B cell (primary cell): Measurements from ENCODE around the gene RAP2C. TPM values are rescaled to one million over a fixed set of nuclear protein-coding genes. Genes with fewer than 3 reads are reported as not detected.

Experiments
- ATAC-seq: fragments of 200-7000 bp; cut with Tn5 transposase; one replicate; pipeline ENCODE4 v1.10.0; 2021; ENCODE audit warnings: low read depth, mild to moderate bottlenecking, moderate number of reproducible peaks, moderate library complexity
- CTCF ChIA-PET: fragments of 350-600 bp; sonication (Branson Sonifier 250); formaldehyde crosslinking; loops from one replicate; lab custom pipeline; 2021; ENCODE audit warnings: antibody characterized with exemption, inconsistent platforms; lab: Charles Lee
- POLR2A ChIA-PET: fragments of 350-600 bp; sonication (Branson Sonifier 250); formaldehyde crosslinking; loops from one replicate; lab custom pipeline; 2021; ENCODE audit warnings: antibody characterized with exemption; lab: Charles Lee
- DNase-seq: peaks from one replicate; pipeline ENCODE4 v3.0.0; 2013
- H2AFZ ChIP-seq: 2 replicates; pipeline ENCODE4 v1.6.1; 2012; ENCODE audit warnings: mild to moderate bottlenecking, low read depth, low read length; ENCODE audit not compliant: insufficient read depth, poor library complexity, severe bottlenecking
- H3K27ac ChIP-seq, 2 donors: 1 replicate in 1 of 2; 2 replicates in 1 of 2; pipeline ENCODE4 v1.5.1; 2012 to 2013; ENCODE audit warnings: low read length in 2 of 2, mild to moderate bottlenecking in 2 of 2, moderate library complexity in 1 of 2
- H3K27me3 ChIP-seq, 4 experiments: fragments of 200-600 bp in 1 of 4; sonication (generic) in 1 of 4; replicated peaks in 1 of 4; 1 replicate in 2 of 4; 2 replicates in 2 of 4; pipeline versions ENCODE4 v1.6.1 to v1.7.0; 2013 to 2016; ENCODE audit warnings: low read length in 3 of 4, mild to moderate bottlenecking in 2 of 4, mixed read lengths in 1 of 4, moderate library complexity in 1 of 4; ENCODE audit not compliant: insufficient read depth in 4 of 4, control insufficient read depth in 3 of 4; ENCODE audit errors: control extremely low read depth in 1 of 4
- H3K36me3 ChIP-seq, 2 experiments: replicated peaks in 1 of 2; 1 replicate in 1 of 2; 2 replicates in 1 of 2; pipeline versions ENCODE4 v1.6.1 to v1.7.1; 2013; ENCODE audit warnings: low read length in 1 of 2; ENCODE audit not compliant: insufficient read depth in 2 of 2, control insufficient read depth in 1 of 2; ENCODE audit errors: control extremely low read depth in 1 of 2, extremely low read depth in 1 of 2
- H3K4me1 ChIP-seq, 2 donors: fragments of 200-600 bp in 1 of 2; sonication (generic) in 1 of 2; 1 replicate in 1 of 2; 2 replicates in 1 of 2; pipeline versions ENCODE4 v1.5.1 to v1.6.1; 2013 to 2017; ENCODE audit warnings: low read length in 2 of 2; ENCODE audit not compliant: control insufficient read depth in 2 of 2, insufficient read depth in 2 of 2
- H3K4me2 ChIP-seq: replicated peaks from 2 replicates; pipeline ENCODE3; 2012; ENCODE audit warnings: mild to moderate bottlenecking, low read depth, low read length; ENCODE audit not compliant: poor library complexity, severe bottlenecking
- H3K4me3 ChIP-seq, 5 experiments: fragments of 200-600 bp in 1 of 5; sonication (generic) in 1 of 5; 1 replicate in 3 of 5; 2 replicates in 2 of 5; pipeline versions ENCODE4 v1.5.1 to v1.7.0; 2011 to 2016; ENCODE audit warnings: low read length in 4 of 5, mild to moderate bottlenecking in 4 of 5, low read depth in 2 of 5, control low read depth in 1 of 5, moderate library complexity in 1 of 5; ENCODE audit not compliant: insufficient read depth in 1 of 5; ENCODE audit errors: control extremely low read depth in 1 of 5, extremely low read depth in 1 of 5
- H3K79me2 ChIP-seq: fragments of 200-600 bp; sonication (generic); one replicate; pipeline ENCODE4 v1.6.0; 2016; ENCODE audit warnings: low read length; ENCODE audit not compliant: control insufficient read depth, insufficient read depth
- H3K9ac ChIP-seq: fragments of 200-600 bp; sonication (generic); 2 replicates; pipeline ENCODE4 v1.6.1; 2017; ENCODE audit warnings: mild to moderate bottlenecking, low read length, moderate library complexity
- H3K9me3 ChIP-seq, 3 donors: one replicate each; pipeline versions ENCODE4 v1.6.1 to v1.7.1; 2013; ENCODE audit warnings: low read length in 2 of 3; ENCODE audit not compliant: control insufficient read depth in 2 of 3, insufficient read depth in 1 of 3; ENCODE audit errors: control extremely low read depth in 1 of 3
- H4K20me1 ChIP-seq: 2 replicates; pipeline ENCODE4 v1.6.0; 2012; ENCODE audit warnings: mild to moderate bottlenecking, low read length; ENCODE audit not compliant: insufficient read depth, control insufficient read depth, poor library complexity, severe bottlenecking
- H3K27ac Mint-ChIP-seq: one replicate; pipeline ENCODE4 v1.8.0; 2021; ENCODE audit warnings: mixed read lengths
- H3K27me3 Mint-ChIP-seq: one replicate; pipeline ENCODE4 v1.8.0; 2021; ENCODE audit warnings: mixed read lengths
- H3K4me1 Mint-ChIP-seq: one replicate; pipeline ENCODE4 v1.8.0; 2021; ENCODE audit warnings: mixed read lengths
- H3K4me3 Mint-ChIP-seq: one replicate; pipeline ENCODE4 v1.8.0; 2021; ENCODE audit warnings: mixed read lengths
- H3K9me3 Mint-ChIP-seq: one replicate; pipeline ENCODE4 v1.8.0; 2022; ENCODE audit warnings: mixed read lengths; ENCODE audit not compliant: insufficient read depth
- CTCF ChIP-seq: fragments of 200-600 bp; IDR thresholded peaks from one replicate; pipeline ENCODE4 v1.8.0; 2022; ENCODE audit warnings: antibody characterized with exemption, mild to moderate bottlenecking
- EZH2 ChIP-seq: IDR thresholded peaks from 2 replicates; pipeline ENCODE4 v1.6.1; 2012; ENCODE audit warnings: borderline replicate concordance, low read depth, mild to moderate bottlenecking, moderate library complexity, low read length; ENCODE audit not compliant: insufficient read depth, poor library complexity, severe bottlenecking
- WGBS: methylation state at CpG from one replicate; pipeline ENCODE4 v1.1.5; 2013; ENCODE audit warnings: missing lambda C conversion rate; ENCODE audit not compliant: insufficient coverage; 5-methylcytosine and 5-hydroxymethylcytosine counted together
- intact Hi-C: fragments of 100-400 bp; cut with micrococcal nuclease; formaldehyde crosslinking; loops from one replicate; pipeline ENCODE4 v1.10.0; 2022
- polyA plus RNA-seq: library from polyadenylated mRNA; depleted of rRNA; stranded (reverse); fragments of >200 nt; gene quantifications from 2 replicates; pipeline ENCODE4 v1.2.3, GENCODE V29; 2012
- total RNA-seq, 2 donors: library from RNA; stranded (reverse); fragments of 120-200 nt in 1 of 2; gene quantifications; 1 replicate in 1 of 2; 2 replicates in 1 of 2; pipeline versions ENCODE4 v1.2.3 to v1.2.4, GENCODE V29; 2013 to 2022

RAP2C gene
- total and polyA plus RNA-seq, 2 donors (not counting 1 experiment from before 2014, with no cell fraction given), result 23.2 to 46.0 TPM

GRCh38 chrX:132200976-132201375 is 18.3 kb downstream of the RAP2C start:
- no peak overlapping the region for H3K4me3 ChIP-seq
- Mint-ChIP-seq H3K4me3 (no peak overlapping the region), H3K4me1 (no peaks in the 10 kb centered on the region), H3K9me3 (peaks cover 3% of the 10 kb centered on the region), H3K27ac (no peak overlapping the region), H3K27me3 (no peaks in the 10 kb centered on the region)
- ChIA-PET POLR2A (no interaction called here), CTCF (no interaction called here)
- H2AFZ ChIP-seq, result no peak overlapping the region
- no peak overlapping the region for H3K27ac ChIP-seq
- no peaks in the 10 kb centered on the region for H3K27me3 ChIP-seq
- intact Hi-C loops, result no loop called here
- no peak overlapping the region for H3K4me2 ChIP-seq
- H3K4me1 ChIP-seq, result no peaks in the 10 kb centered on the region
- H3K79me2 ChIP-seq, result no peaks in the 10 kb centered on the region
- no peaks in the 10 kb centered on the region for H3K9me3 ChIP-seq
- ATAC-seq, result no peak
- no peak for TF ChIP-seq EZH2
- no peak for TF ChIP-seq CTCF
- no peak for DNase-seq
- peaks cover 0 to 11% of the 10 kb centered on the region in 2 experiments for H3K36me3 ChIP-seq
- no CpG with 5 or more reads among the region's 5 CpGs for WGBS
- peaks cover under 1% of the 10 kb centered on the region for H4K20me1 ChIP-seq
- H3K9ac ChIP-seq, result no peak overlapping the region

GRCh38 chrX:132199941-132200340 is 19.3 kb downstream of the RAP2C start:
- no CpG with 5 or more reads among the region's 6 CpGs for WGBS
- H4K20me1 ChIP-seq, result no peaks in the 10 kb centered on the region
- no peak overlapping the region for H3K27ac Mint-ChIP-seq
- no peak overlapping the region for H3K4me3 Mint-ChIP-seq
- ChIA-PET POLR2A (no interaction called here), CTCF (no interaction called here)
- no peaks in the 10 kb centered on the region for H3K79me2 ChIP-seq
- H3K4me2 ChIP-seq, result no peak overlapping the region
- TF ChIP-seq EZH2, result no peak
- TF ChIP-seq CTCF, result no peak
- no peak for ATAC-seq
- intact Hi-C loops, result no loop called here
- peaks cover 3% of the 10 kb centered on the region for H3K9me3 Mint-ChIP-seq
- no peak overlapping the region for H3K9ac ChIP-seq
- no peaks in the 10 kb centered on the region for H3K27me3 ChIP-seq
- H3K36me3 ChIP-seq, result peaks cover 0 to 4% of the 10 kb centered on the region in 2 experiments
- DNase-seq, result no peak
- no peak overlapping the region for H3K27ac ChIP-seq
- H3K9me3 ChIP-seq, result peaks cover 0 to 1% (median 0%) of the 10 kb centered on the region in 3 donors
- no peak overlapping the region for H2AFZ ChIP-seq
- H3K4me1 ChIP-seq, result no peaks in the 10 kb centered on the region
- H3K4me3 ChIP-seq, result no peak overlapping the region
- H3K4me1 Mint-ChIP-seq, result no peaks in the 10 kb centered on the region
- H3K27me3 Mint-ChIP-seq, result no peaks in the 10 kb centered on the region
